BJ (cell line): Measurements from ENCODE around the gene PDE8B. TPM values are rescaled to one million over a fixed set of nuclear protein-coding genes. Genes with fewer than 3 reads are reported as not detected.
A peak's percentile ranks its signal among the peaks of the same experiment; 100 is the strongest.

Experiments used
- CTCF ChIA-PET: fragments of 350-600 bp; formaldehyde crosslinking; extraction: SDS; loops from one replicate; lab custom pipeline; 2021; ENCODE audit warnings: antibody characterized with exemption, inconsistent platforms; lab: Yijun Ruan, JAX
- POLR2A ChIA-PET: fragments of 300-600 bp; sonication (Branson Sonifier 250); formaldehyde crosslinking; extraction: SDS; loops from one replicate; lab custom pipeline; 2021; ENCODE audit warnings: antibody characterized with exemption; lab: Charles Lee
- DNase-seq: peaks from one replicate; pipeline ENCODE4 v3.0.0-alpha.2; 2011; ENCODE audit warnings: low read depth
- H3K27me3 ChIP-seq: 2 replicates; pipeline ENCODE4 v1.6.0; 2011; ENCODE audit warnings: low read length; ENCODE audit not compliant: control insufficient read depth, insufficient read depth
- H3K36me3 ChIP-seq: 2 replicates; pipeline ENCODE4 v1.5.1; 2011; ENCODE audit warnings: low read length; ENCODE audit not compliant: control insufficient read depth, insufficient read depth
- H3K4me3 ChIP-seq: 2 replicates; pipeline ENCODE4 v1.5.1; 2011; ENCODE audit warnings: low read depth, mild to moderate bottlenecking, control low read depth, low read length
- CTCF ChIP-seq: IDR thresholded peaks from 2 replicates; pipeline ENCODE4 v1.5.1; 2011; ENCODE audit warnings: low read depth, mild to moderate bottlenecking, control low read depth, inconsistent platforms, low read length, moderate library complexity; ENCODE audit not compliant: insufficient read depth
- polyA minus RNA-seq: library from RNA; depleted of rRNA, polyadenylated mRNA; stranded (reverse); fragments of >200 nt; gene quantifications from 2 replicates; pipeline ENCODE4 v1.2.3, GENCODE V29; 2011; rRNA and poly(A)+ RNA removed
- polyA plus RNA-seq: library from polyadenylated mRNA; depleted of rRNA; stranded (reverse); fragments of >200 nt; gene quantifications from 2 replicates; pipeline ENCODE4 v1.2.3, GENCODE V29; 2011; rRNA removed

Gene PDE8B
- 2.2 TPM in 2 replicates for polyA plus RNA-seq
- polyA minus RNA-seq, result 1.3 and 1.5 TPM in 2 replicates

- ChIA-PET POLR2A (no interaction called here), CTCF (interaction anchor here (1.1 to 2.5 kb wide), 3 partner anchors 8 to 282 kb away, joined by 3 to 10 read pairs (median 6); partner anchors contain the start of gene WDR41)
- DNase-seq, result no peak
- H3K27me3 ChIP-seq, result peaks cover 21% of the 10 kb centered on the region
- H3K4me3 ChIP-seq, result peak within 1 kb of the TSS; percentile 40
- no peaks in the 10 kb centered on the region for H3K36me3 ChIP-seq
- no peak for TF ChIP-seq CTCF
Observed at GRCh38 chr5:77210091-77210963, at the start of gene PDE8B. PDE8B (plus strand) TSS chr5:77210680; CDS start chr5:77210926, 246 bp downstream.

GRCh38 chr5:77163453-77163852 lies 47.0 kb upstream of the PDE8B start:
- Histone ChIP-seq H3K4me3 (no peak overlapping the region), H3K36me3 (no peaks in the 10 kb centered on the region), H3K27me3 (no peaks in the 10 kb centered on the region)
- POLR2A ChIA-PET, result no interaction called here
- no peak for DNase-seq
- no peak for TF ChIP-seq CTCF
- CTCF ChIA-PET, result interaction anchor here (1.0 kb wide), 1 partner anchor 10 kb away, joined by 3 read pairs; no protein-coding TSS in a partner anchor

GRCh38 chr5:77167063-77167462 lies 43.4 kb upstream of the PDE8B start:
- H3K27me3 ChIP-seq, result no peaks in the 10 kb centered on the region; the same call in 1 of the 2 replicates
- POLR2A ChIA-PET, result no interaction called here
- DNase-seq, result no peak
- CTCF ChIA-PET, result no interaction called here
- no peak overlapping the region for H3K4me3 ChIP-seq
- no peak for TF ChIP-seq CTCF
- no peaks in the 10 kb centered on the region for H3K36me3 ChIP-seq

GRCh38 chr5:77167695-77168121 lies 42.8 kb upstream of the PDE8B start:
- DNase-seq, result peak; percentile 75
- ChIA-PET CTCF (interaction anchor here (0.7 to 1.2 kb wide), 2 partner anchors 23 to 325 kb away, joined by 3 read pairs; no protein-coding TSS in a partner anchor), POLR2A (interaction anchor here (0.5 kb wide), 1 partner anchor 21 kb away, joined by 5 read pairs; no protein-coding TSS in a partner anchor)
- H3K4me3 ChIP-seq, result no peak overlapping the region
- H3K27me3 ChIP-seq, result no peaks in the 10 kb centered on the region; the same call in 1 of the 2 replicates
- no peaks in the 10 kb centered on the region for H3K36me3 ChIP-seq
- no peak for TF ChIP-seq CTCF
